ENCODE data around the gene NET1. TPM values are rescaled to one million over a fixed set of nuclear protein-coding genes. Genes with fewer than 3 reads are reported as not detected.

NET1 gene
- total RNA-seq, 2 experiments from 2014 or later = 39.8 to 46.3 TPM

GRCh38 chr10:5450605-5451384 is 38.4 kb downstream of the NET1 start:
- H3K4me1 ChIP-seq (ENCODE audit: insufficient read depth, low read length, poor library complexity, severe bottlenecking) = peaks cover 20% of the 10 kb centered on the region
- H3K4me2 ChIP-seq (ENCODE audit: low read length) = no peak overlapping the region
- intact Hi-C loops (cut with micrococcal nuclease; ENCODE audit: unreplicated experiment) = no loop called here
- ChIA-PET CTCF (ENCODE audit: unreplicated experiment) (no interaction called here), POLR2A (no interaction called here)
- H4K20me1 ChIP-seq (ENCODE audit: insufficient read depth, low read length) = peaks cover 9% of the 10 kb centered on the region; the same call in 1 of the 2 replicates
- TF ChIP-seq EZH2phosphoT487 (IDR thresholded peaks at IDR 0.05; ENCODE audit: borderline replicate concordance, low read depth, low read length) (no peak), CTCF (conservative IDR thresholded peaks at IDR 0.05; ENCODE audit: low read length) (no peak)
- no peaks in the 10 kb centered on the region for H3K9me3 ChIP-seq (ENCODE audit: low read length)
- BruUV-seq (replicated peaks) = no TSS peak
- H3K9me2 ChIP-seq (ENCODE audit: insufficient read depth, low read length) = no peaks in the 10 kb centered on the region
- peaks cover 51% of the 10 kb centered on the region; the same call in 1 of the 2 replicates for H3K79me2 ChIP-seq (ENCODE audit: insufficient read depth, low read depth, low read length)
- no peak for DNase-seq (ENCODE audit: low spot score)
- peaks cover 43% of the 10 kb centered on the region for H3K36me3 ChIP-seq (ENCODE audit: insufficient read depth, low read length)
- no peak overlapping the region for H3K27ac ChIP-seq (ENCODE audit: low read depth, low read length, poor library complexity, severe bottlenecking)
- H2AFZ ChIP-seq (ENCODE audit: low read length) = no peak overlapping the region
- H3K4me3 ChIP-seq (ENCODE audit: low read depth, low read length, poor library complexity, severe bottlenecking) = no peak overlapping the region

- no peak for DNase-seq (ENCODE audit: low spot score)
- H4K20me1 ChIP-seq (ENCODE audit: insufficient read depth, low read length) = no peaks in the 10 kb centered on the region
- BruUV-seq (replicated peaks) = no TSS peak
- no peak overlapping the region for H2AFZ ChIP-seq (ENCODE audit: low read length)
- H3K27ac ChIP-seq (ENCODE audit: low read depth, low read length, poor library complexity, severe bottlenecking) = no peak overlapping the region
- H3K36me3 ChIP-seq (ENCODE audit: insufficient read depth, low read length) = peaks cover 74% of the 10 kb centered on the region
- ChIA-PET CTCF (ENCODE audit: unreplicated experiment) (no interaction called here), POLR2A (interaction anchor here (1.2 kb wide), 1 partner anchor 43 kb away, joined by 5 read pairs; no protein-coding TSS in a partner anchor)
- H3K79me2 ChIP-seq (ENCODE audit: insufficient read depth, low read depth, low read length) = peaks cover 24% of the 10 kb centered on the region; the same call in 1 of the 2 replicates
- no peaks in the 10 kb centered on the region for H3K4me1 ChIP-seq (ENCODE audit: insufficient read depth, low read length, poor library complexity, severe bottlenecking)
- H3K4me2 ChIP-seq (ENCODE audit: low read length) = no peak overlapping the region
- no peak overlapping the region for H3K4me3 ChIP-seq (ENCODE audit: low read depth, low read length, poor library complexity, severe bottlenecking)
- TF ChIP-seq CTCF (conservative IDR thresholded peaks at IDR 0.05; ENCODE audit: low read length) (no peak), EZH2phosphoT487 (IDR thresholded peaks at IDR 0.05; ENCODE audit: borderline replicate concordance, low read depth, low read length) (no peak)
- intact Hi-C loops (cut with micrococcal nuclease; ENCODE audit: unreplicated experiment) = no loop called here
- H3K9me3 ChIP-seq (ENCODE audit: low read length) = no peaks in the 10 kb centered on the region
- no peaks in the 10 kb centered on the region for H3K9me2 ChIP-seq (ENCODE audit: insufficient read depth, low read length)
Observed at GRCh38 chr10:5453749-5454489, 41.6 kb downstream of the NET1 start.

Data from OCI-LY7 (cell line).